ENCODE data around the gene UBE2H. TPM values are rescaled to one million over a fixed set of nuclear protein-coding genes. Genes with fewer than 3 reads are reported as not detected.

The UBE2H gene
- total and polyA plus RNA-seq, 2 of the 4 experiments (the other 2 are of a cell fraction): 34.6 to 49.4 TPM

- Histone ChIP-seq H3K4me2 (ENCODE audit: low read depth, low read length) (no peak overlapping the region), H3K36me3 (ENCODE audit: control insufficient read depth, insufficient read depth, low read length) (peaks cover 11% of the 10 kb centered on the region), H3K18ac (ENCODE audit: low read depth, low read length) (no peak overlapping the region), H3K56ac (ENCODE audit: extremely low read depth, insufficient read depth, low read length) (no peak overlapping the region), H3K9me1 (ENCODE audit: insufficient read depth, low read length) (peaks cover 19% of the 10 kb centered on the region), H3K27ac (ENCODE audit: insufficient read depth, low read length) (no peak overlapping the region), H2BK5ac (ENCODE audit: low read depth, low read length, poor library complexity, severe bottlenecking) (no peak overlapping the region), H2BK15ac (ENCODE audit: low read depth, low read length) (no peak overlapping the region), H3K14ac (replicated peaks; ENCODE audit: low read depth, low read length) (no peak overlapping the region), H4K20me1 (ENCODE audit: insufficient read depth, low read length) (peaks cover 88% of the 10 kb centered on the region), H2BK120ac (ENCODE audit: low read depth, low read length) (no peak overlapping the region), H2AK5ac (ENCODE audit: low read depth, low read length) (no peak overlapping the region), H3K27me3 (ENCODE audit: control insufficient read depth, insufficient read depth, low read length) (no peaks in the 10 kb centered on the region), H2AK9ac (replicated peaks; ENCODE audit: low read depth, low read length, poor library complexity) (no peak overlapping the region), H3K4ac (ENCODE audit: low read depth, low read length) (no peak overlapping the region), H2BK20ac (ENCODE audit: low read depth, low read length) (no peak overlapping the region), H3K9ac (ENCODE audit: low read depth, low read length) (no peak overlapping the region), H2AFZ (replicated peaks; ENCODE audit: low read length, poor library complexity) (no peak overlapping the region), H3K9me3 (ENCODE audit: control insufficient read depth, insufficient read depth, low read length) (no peaks in the 10 kb centered on the region), H4K5ac (ENCODE audit: low read depth, low read length) (no peak overlapping the region), H4K91ac (ENCODE audit: insufficient read depth, low read depth, low read length) (no peak overlapping the region), H3K4me3 (ENCODE audit: insufficient read depth, low read depth, low read length) (no peak overlapping the region), H3K23ac (ENCODE audit: low read depth, low read length) (no peak overlapping the region), H4K8ac (ENCODE audit: low read depth in 2 of 2, low read length in 2 of 2) (no peak overlapping the region), H3K79me1 (ENCODE audit: low read depth in 1 of 2, low read length in 2 of 2) (peaks cover 48 to 87% of the 10 kb centered on the region in 2 experiments), H3K4me1 (ENCODE audit: control insufficient read depth, insufficient read depth, low read length) (peaks cover 6% of the 10 kb centered on the region)
- TF ChIP-seq RCOR1 (IDR thresholded peaks at IDR 0.05; ENCODE audit: insufficient replicate concordance, low read length): no peak
- TF ChIP-seq MAFK (IDR thresholded peaks at IDR 0.05; ENCODE audit: low read depth, low read length): no peak
- no peak for TF ChIP-seq RFX5 (IDR thresholded peaks at IDR 0.05; ENCODE audit: low read depth, low read length)
- TF ChIP-seq POLR2A (IDR thresholded peaks at IDR 0.05; ENCODE audit: low read depth, low read length): no peak
- TF ChIP-seq MXI1 (IDR thresholded peaks at IDR 0.05; ENCODE audit: borderline replicate concordance, low read depth, low read length): no peak
- no peak for TF ChIP-seq RAD21 (IDR thresholded peaks at IDR 0.05; ENCODE audit: low read length)
- TF ChIP-seq CHD1 (IDR thresholded peaks at IDR 0.05; ENCODE audit: low read depth, low read length): no peak
- no peak for TF ChIP-seq SMC3 (IDR thresholded peaks at IDR 0.05; ENCODE audit: low read depth, low read length)
- TF ChIP-seq, protein P1, sequence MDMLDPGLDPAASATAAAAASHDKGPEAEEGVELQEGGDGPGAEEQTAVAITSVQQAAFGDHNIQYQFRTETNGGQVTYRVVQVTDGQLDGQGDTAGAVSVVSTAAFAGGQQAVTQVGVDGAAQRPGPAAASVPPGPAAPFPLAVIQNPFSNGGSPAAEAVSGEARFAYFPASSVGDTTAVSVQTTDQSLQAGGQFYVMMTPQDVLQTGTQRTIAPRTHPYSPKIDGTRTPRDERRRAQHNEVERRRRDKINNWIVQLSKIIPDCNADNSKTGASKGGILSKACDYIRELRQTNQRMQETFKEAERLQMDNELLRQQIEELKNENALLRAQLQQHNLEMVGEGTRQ (IDR thresholded peaks at IDR 0.05; ENCODE audit: low read depth, low read length): no peak
- TF ChIP-seq NFE2L2 (IDR thresholded peaks at IDR 0.05; ENCODE audit: low read depth, low read length): no peak
- no peak for TF ChIP-seq FOS (IDR thresholded peaks at IDR 0.05; ENCODE audit: low read depth, low read length)
- TF ChIP-seq BHLHE40 (IDR thresholded peaks at IDR 0.05; ENCODE audit: low read depth, low read length): no peak
- BruUV-seq (replicated peaks): no TSS peak
- WGBS, 2 experiments (ENCODE audit: extremely low coverage in 2 of 2, insufficient read length in 1 of 2): no CpG with 5 or more reads among the region's 9 CpGs
- in situ Hi-C loops (cut with MboI; ENCODE audit: low sequenced_read_pairs): no loop called here
- no peak for DNase-seq
- intact Hi-C loops (cut with micrococcal nuclease): no loop called here
- dilution Hi-C loops (cut with HindIII; ENCODE audit: low sequenced_read_pairs, unreplicated experiment): no loop called here
- POLR2A ChIA-PET (ENCODE audit: unreplicated experiment): no interaction called here
- no peak for ATAC-seq (ENCODE audit: low read depth)
- CTCF ChIA-PET: interaction anchor here (0.9 kb wide), 1 partner anchor 10 kb away, joined by 3 read pairs; no protein-coding TSS in a partner anchor
Observed at GRCh38 chr7:129914536-129915272, 38.1 kb downstream of the UBE2H start.

All from IMR-90 (cell line).